K562 (cell line): ENCODE measurements around the gene SLC38A11. TPM values are rescaled to one million over a fixed set of nuclear protein-coding genes. Genes with fewer than 3 reads are reported as not detected.

Experiments
- ATAC-seq: fragments of 200-7000 bp; cut with Tn5 transposase; 3 replicates; pipeline ENCODE4 v1.9.1; 2020; ENCODE audit warnings: moderate library complexity
- BruUV-seq: library from RNA; stranded (reverse); fragments of 400-500 nt; replicated peaks from 2 replicates; lab custom pipeline; 2021; lab: Mats Ljungman, UMichigan
- CTCF ChIA-PET: fragments of 300-600 bp; formaldehyde crosslinking; extraction: SDS; loops from one replicate; lab custom pipeline; 2021; ENCODE audit warnings: low intra/inter-chr PET ratio; lab: Yijun Ruan, JAX
- POLR2A ChIA-PET: fragments of 300-600, 350-650 bp; sonication (Branson Sonifier 250); formaldehyde crosslinking; extraction: SDS; loops from one replicate; lab custom pipeline; 2021; ENCODE audit warnings: antibody characterized with exemption, inconsistent platforms; lab: Yijun Ruan, JAX
- DNase-seq, 4 experiments: peaks; one replicate each; pipeline versions ENCODE4 v3.0.0 to v3.0.0-alpha.2; 2011 to 2018; ENCODE audit warnings: low spot score in 3 of 4, mixed read lengths in 3 of 4; ENCODE audit errors: extremely low read depth in 1 of 4
- FAIRE-seq: peaks from 2 replicates; lab custom pipeline; 2011; peaks lifted over from hg19 to GRCh38; lab: Jason Lieb, UNC
- H2AFZ ChIP-seq: 2 replicates; pipeline ENCODE4 v1.6.0; 2011; ENCODE audit warnings: low read depth, low read length, control low read depth, inconsistent platforms
- H3K27ac ChIP-seq: fragments of 200-600 bp; 3 replicates; pipeline ENCODE4 v1.8.0; 2011; ENCODE audit warnings: low read depth, mild to moderate bottlenecking, control low read depth, inconsistent platforms, low read length, moderate library complexity, mixed read lengths; ENCODE audit errors: extremely low read depth
- H3K27me3 ChIP-seq, 2 experiments: fragments of 300-600 bp in 1 of 2; 2 replicates in 1 of 2; 3 replicates in 1 of 2; pipeline versions ENCODE4 v1.6.0 to v1.8.0; 2011; ENCODE audit warnings: inconsistent platforms in 2 of 2, low read length in 2 of 2, mild to moderate bottlenecking in 1 of 2, mixed read lengths in 1 of 2, moderate library complexity in 1 of 2; ENCODE audit not compliant: control insufficient read depth in 2 of 2, insufficient read depth in 2 of 2
- H3K36me3 ChIP-seq: fragments of 300-600 bp; 3 replicates; pipeline ENCODE4 v1.8.0; 2011; ENCODE audit warnings: mild to moderate bottlenecking, low read length, inconsistent platforms; ENCODE audit not compliant: control insufficient read depth, insufficient read depth
- H3K4me1 ChIP-seq, 2 experiments: fragments of 200-600 bp in 1 of 2; replicated peaks in 1 of 2; 2 replicates in 1 of 2; 3 replicates in 1 of 2; pipeline versions ENCODE4 v1.5.1 to v1.8.0; 2011; ENCODE audit warnings: inconsistent platforms in 2 of 2, low read length in 2 of 2, mild to moderate bottlenecking in 1 of 2, mixed read lengths in 1 of 2, moderate library complexity in 1 of 2; ENCODE audit not compliant: control insufficient read depth in 2 of 2, insufficient read depth in 2 of 2
- H3K4me2 ChIP-seq: 2 replicates; pipeline ENCODE4 v1.6.1; 2011; ENCODE audit warnings: low read length, control low read depth, inconsistent platforms, mixed read lengths; ENCODE audit not compliant: insufficient read depth
- H3K4me3 ChIP-seq: fragments of 200-600 bp; sonication (generic), shearing (Covaris generic); 2 replicates; pipeline ENCODE4 v1.5.1; 2016; ENCODE audit warnings: control low read depth, inconsistent platforms
- H3K79me2 ChIP-seq: fragments of 200-600 bp; 3 replicates; pipeline ENCODE4 v1.8.0; 2011; ENCODE audit warnings: low read length, inconsistent platforms; ENCODE audit not compliant: control insufficient read depth, insufficient read depth
- H3K9ac ChIP-seq, 2 experiments: 2 replicates each; pipeline versions ENCODE4 v1.6.0 to v1.6.1; 2011; ENCODE audit warnings: low read depth in 2 of 2, low read length in 2 of 2, control low read depth in 1 of 2, inconsistent platforms in 1 of 2, mild to moderate bottlenecking in 1 of 2, mixed read lengths in 1 of 2; ENCODE audit not compliant: insufficient read depth in 1 of 2
- H3K9me1 ChIP-seq: one replicate; pipeline ENCODE4 v1.6.0; 2011; ENCODE audit warnings: inconsistent platforms, mild to moderate bottlenecking, low read length, moderate library complexity; ENCODE audit not compliant: control insufficient read depth, insufficient read depth
- H3K9me3 ChIP-seq: replicated peaks from 2 replicates; pipeline ENCODE4 v1.5.1; 2011; ENCODE audit warnings: low read depth, low read length, inconsistent platforms; ENCODE audit not compliant: control insufficient read depth, insufficient read depth
- H4K20me1 ChIP-seq: replicated peaks from 2 replicates; pipeline ENCODE4 v1.6.1; 2011; ENCODE audit warnings: low read length, inconsistent platforms, mixed read lengths; ENCODE audit not compliant: control insufficient read depth, insufficient read depth
- CBFB ChIP-seq: sonication (generic); formaldehyde crosslinking; IDR thresholded peaks from 2 replicates; pipeline ENCODE4 v1.4.0; 2020; ENCODE audit warnings: mild to moderate bottlenecking, missing genetic modification reagents
- ELF2 ChIP-seq: fragments of 250-450 bp; sonication (Bioruptor Pico); IDR thresholded peaks from 2 replicates; pipeline ENCODE4 v1.5.0; 2021; ENCODE audit warnings: mild to moderate bottlenecking
- RBBP5 ChIP-seq: fragments of 200-600 bp; sonication (generic); IDR thresholded peaks from 2 replicates; pipeline ENCODE4 v1.6.1; 2012; ENCODE audit warnings: borderline replicate concordance, mild to moderate bottlenecking, low read length, control low read depth, inconsistent platforms; ENCODE audit not compliant: insufficient read depth, poor library complexity, severe bottlenecking
- XRCC4 ChIP-seq: IDR thresholded peaks from one replicate; pipeline ENCODE4 v1.6.1; 2011; ENCODE audit not compliant: insufficient read depth, insufficient read length; ENCODE audit errors: extremely low read depth
- XRCC5 ChIP-seq: fragments of 200-400 bp; formaldehyde crosslinking; IDR thresholded peaks from 2 replicates; pipeline ENCODE4 v1.6.1; 2017; ENCODE audit warnings: low read depth, mild to moderate bottlenecking, low read length
- ZNF431 ChIP-seq: sonication (generic); formaldehyde crosslinking; IDR thresholded peaks from 2 replicates; pipeline ENCODE4 v1.8.0; 2022; ENCODE audit warnings: mild to moderate bottlenecking, missing genetic modification reagents
- WGBS: fragments of 100-300 bp; shearing (Covaris generic); methylation state at CpG from one replicate; pipeline ENCODE4 v1.1.6; 2016; ENCODE audit warnings: low coverage, mixed read lengths; ENCODE audit not compliant: insufficient coverage; ENCODE audit errors: missing lambda C conversion rate; 5-methylcytosine and 5-hydroxymethylcytosine counted together
- in situ Hi-C: fragments of 300-500 bp; cut with MboI; formaldehyde crosslinking; loops from 4 replicates; pipeline ENCODE4 v1.15.0; 2018; ENCODE audit warnings: inconsistent platforms, mixed read lengths
- intact Hi-C: fragments of 100-400 bp; cut with micrococcal nuclease; formaldehyde crosslinking; loops from 2 replicates; pipeline ENCODE4 v1.14.2; 2022
- polyA plus RNA-seq, 8 experiments: library from polyadenylated mRNA; depleted of rRNA in 4 of 8; stranded (reverse) in 5 of 8; unstranded in 3 of 8; fragments of >200 nt; fragmentation: Nextera tagmentation in 2 of 8; fragmentation: Illumina TruSeq in 1 of 8; extraction: Ambion mirVana in 2 of 8; extraction: Trizol in 1 of 8; gene quantifications; 2 replicates each; pipeline versions ENCODE4 v1.2.1 to v1.2.3, GENCODE V29; 2011 to 2014; ENCODE audit warnings: inconsistent platforms in 1 of 8, missing spikeins in 1 of 8
- total RNA-seq, 7 experiments: library from RNA; depleted of rRNA in 6 of 7; stranded (reverse); fragments of >200 nt in 6 of 7; fragmentation: Illumina TruSeq in 2 of 7; extraction: Trizol in 2 of 7; gene quantifications; 2 replicates each; pipeline versions ENCODE4 v1.2.1 to v1.2.3, GENCODE V29; 2011 to 2021; ENCODE audit warnings: low replicate concordance in 1 of 7
- TF ChIP-seq, protein P1 (sequence below): IDR thresholded peaks from 2 replicates; pipeline ENCODE4 v1.6.1; 2012; ENCODE audit warnings: low read depth, low read length, improper control_type of control experiment, borderline replicate concordance
- TF ChIP-seq, protein P2 (sequence below), 2 experiments: fragments of 450-650 bp; IDR thresholded peaks; 2 replicates each; pipeline ENCODE4 v1.6.1; 2018; ENCODE audit warnings: mild to moderate bottlenecking in 2 of 2, low read depth in 1 of 2; ENCODE audit not compliant: partially characterized antibody in 2 of 2
- TF ChIP-seq, protein P3 (sequence below), 2 experiments: fragments of 250-450 bp in 1 of 2; fragments of 450-650 bp in 1 of 2; sonication (Bioruptor Pico) in 1 of 2; IDR thresholded peaks; 2 replicates each; pipeline versions ENCODE4 v1.6.1 to v1.8.0; 2016 to 2021; ENCODE audit warnings: mild to moderate bottlenecking in 2 of 2, moderate library complexity in 2 of 2, missing compliant biosample characterization in 1 of 2, missing genetic modification characterization in 1 of 2

Gene SLC38A11
- total and polyA plus RNA-seq, 9 of the 15 experiments (the other 6 are each of a cell fraction or from before 2014, with no cell fraction given): not detected

DNA sequence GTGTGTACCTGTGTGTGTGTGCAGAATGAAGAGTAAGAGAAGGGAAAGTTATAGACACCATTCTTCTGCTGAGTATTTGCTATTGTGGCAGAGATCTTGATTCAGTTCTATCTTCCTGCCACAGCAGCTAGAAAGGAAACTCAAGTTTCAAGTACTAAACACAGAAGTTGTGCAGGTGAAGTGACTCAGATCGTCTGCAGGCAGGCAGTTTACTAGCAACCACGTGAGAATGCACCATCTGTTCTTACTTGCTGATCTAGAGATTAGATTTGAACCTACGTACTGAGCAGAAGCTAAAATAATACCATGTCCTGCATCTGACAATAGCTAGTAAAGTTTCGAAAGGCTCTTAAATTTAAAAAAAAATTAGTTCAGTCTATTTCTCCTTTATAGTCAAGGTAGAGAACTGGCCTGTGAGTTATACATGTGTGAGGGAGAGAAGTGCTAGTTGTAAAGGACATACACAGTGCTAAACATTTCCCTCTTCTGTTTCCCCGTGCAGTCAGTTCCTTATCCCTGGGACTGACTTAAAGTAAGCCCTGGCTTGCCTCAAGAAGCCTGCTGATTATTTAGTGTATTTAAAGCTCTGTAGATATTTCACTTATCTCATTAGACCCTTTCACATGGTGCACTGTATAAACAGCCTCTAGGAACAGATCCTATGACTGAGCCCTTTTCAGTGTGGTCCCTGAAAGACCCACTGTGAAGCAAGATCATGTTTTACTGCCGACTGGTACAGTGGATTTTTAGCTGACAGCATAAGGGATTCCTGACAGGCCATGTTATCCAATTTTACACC lies 45.0 kb downstream of the SLC38A11 start:
- Histone ChIP-seq H2AFZ (no peak overlapping the region), H3K4me1 (no peaks in the 10 kb centered on the region), H3K79me2 (no peaks in the 10 kb centered on the region), H3K27me3 (no peaks in the 10 kb centered on the region), H3K27ac (no peak overlapping the region), H3K36me3 (no peaks in the 10 kb centered on the region), H4K20me1 (no peaks in the 10 kb centered on the region), H3K9me3 (no peaks in the 10 kb centered on the region), H3K9me1 (no peaks in the 10 kb centered on the region), H3K4me2 (no peak overlapping the region), H3K9ac (no peak overlapping the region), H3K4me3 (no peak overlapping the region)
- under 1% methylated on average over 6 of the region's 6 CpGs for WGBS
- in situ Hi-C loops: no loop called here
- ATAC-seq (no peak), FAIRE-seq (no peak), DNase-seq (peak in 1 of 4 experiments; percentile 4)
- intact Hi-C loops: no loop called here
- CTCF ChIA-PET: no interaction called here
- POLR2A ChIA-PET: no interaction called here
- no TSS peak for BruUV-seq
- TF ChIP-seq ZNF431 (no peak), CBFB (CRISPR knock-in tag) (no peak), ELF2 (CRISPR knock-in tag) (no peak), XRCC4 (no peak), XRCC5 (no peak), RBBP5 (no peak)
- TF ChIP-seq, protein P1, sequence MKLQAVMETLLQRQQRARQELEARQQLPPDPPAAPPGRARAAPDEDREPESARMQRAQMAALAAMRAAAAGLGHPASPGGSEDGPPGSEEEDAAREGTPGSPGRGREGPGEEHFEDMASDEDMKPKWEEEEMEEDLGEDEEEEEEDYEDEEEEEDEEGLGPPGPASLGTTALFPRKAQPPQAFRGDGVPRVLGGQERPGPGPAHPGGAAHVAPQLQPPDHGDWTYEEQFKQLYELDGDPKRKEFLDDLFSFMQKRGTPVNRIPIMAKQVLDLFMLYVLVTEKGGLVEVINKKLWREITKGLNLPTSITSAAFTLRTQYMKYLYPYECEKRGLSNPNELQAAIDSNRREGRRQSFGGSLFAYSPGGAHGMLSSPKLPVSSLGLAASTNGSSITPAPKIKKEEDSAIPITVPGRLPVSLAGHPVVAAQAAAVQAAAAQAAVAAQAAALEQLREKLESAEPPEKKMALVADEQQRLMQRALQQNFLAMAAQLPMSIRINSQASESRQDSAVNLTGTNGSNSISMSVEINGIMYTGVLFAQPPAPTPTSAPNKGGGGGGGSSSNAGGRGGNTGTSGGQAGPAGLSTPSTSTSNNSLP: no peak
- TF ChIP-seq, protein P2, sequence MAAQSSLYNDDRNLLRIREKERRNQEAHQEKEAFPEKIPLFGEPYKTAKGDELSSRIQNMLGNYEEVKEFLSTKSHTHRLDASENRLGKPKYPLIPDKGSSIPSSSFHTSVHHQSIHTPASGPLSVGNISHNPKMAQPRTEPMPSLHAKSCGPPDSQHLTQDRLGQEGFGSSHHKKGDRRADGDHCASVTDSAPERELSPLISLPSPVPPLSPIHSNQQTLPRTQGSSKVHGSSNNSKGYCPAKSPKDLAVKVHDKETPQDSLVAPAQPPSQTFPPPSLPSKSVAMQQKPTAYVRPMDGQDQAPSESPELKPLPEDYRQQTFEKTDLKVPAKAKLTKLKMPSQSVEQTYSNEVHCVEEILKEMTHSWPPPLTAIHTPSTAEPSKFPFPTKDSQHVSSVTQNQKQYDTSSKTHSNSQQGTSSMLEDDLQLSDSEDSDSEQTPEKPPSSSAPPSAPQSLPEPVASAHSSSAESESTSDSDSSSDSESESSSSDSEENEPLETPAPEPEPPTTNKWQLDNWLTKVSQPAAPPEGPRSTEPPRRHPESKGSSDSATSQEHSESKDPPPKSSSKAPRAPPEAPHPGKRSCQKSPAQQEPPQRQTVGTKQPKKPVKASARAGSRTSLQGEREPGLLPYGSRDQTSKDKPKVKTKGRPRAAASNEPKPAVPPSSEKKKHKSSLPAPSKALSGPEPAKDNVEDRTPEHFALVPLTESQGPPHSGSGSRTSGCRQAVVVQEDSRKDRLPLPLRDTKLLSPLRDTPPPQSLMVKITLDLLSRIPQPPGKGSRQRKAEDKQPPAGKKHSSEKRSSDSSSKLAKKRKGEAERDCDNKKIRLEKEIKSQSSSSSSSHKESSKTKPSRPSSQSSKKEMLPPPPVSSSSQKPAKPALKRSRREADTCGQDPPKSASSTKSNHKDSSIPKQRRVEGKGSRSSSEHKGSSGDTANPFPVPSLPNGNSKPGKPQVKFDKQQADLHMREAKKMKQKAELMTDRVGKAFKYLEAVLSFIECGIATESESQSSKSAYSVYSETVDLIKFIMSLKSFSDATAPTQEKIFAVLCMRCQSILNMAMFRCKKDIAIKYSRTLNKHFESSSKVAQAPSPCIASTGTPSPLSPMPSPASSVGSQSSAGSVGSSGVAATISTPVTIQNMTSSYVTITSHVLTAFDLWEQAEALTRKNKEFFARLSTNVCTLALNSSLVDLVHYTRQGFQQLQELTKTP (IDR thresholded peaks at IDR 0.05; ENCODE audit: low read depth in 1 of 2, partially characterized antibody in 2 of 2): no peak
- TF ChIP-seq, protein P3, sequence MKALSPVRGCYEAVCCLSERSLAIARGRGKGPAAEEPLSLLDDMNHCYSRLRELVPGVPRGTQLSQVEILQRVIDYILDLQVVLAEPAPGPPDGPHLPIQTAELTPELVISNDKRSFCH (CRISPR knock-in tag; IDR thresholded peaks at IDR 0.05): no peak
- TF ChIP-seq, protein P3 (tag; IDR thresholded peaks at IDR 0.05): no peak
